HG02571 (cell line): Measurements from ENCODE around the gene ZNF592.

Experiments used
- ATAC-seq: cut with Tn5 transposase; IDR thresholded peaks from one replicate; pipeline ENCODE4 v1.9.1; 2021; ENCODE audit warnings: mild to moderate bottlenecking, moderate library complexity; ENCODE audit not compliant: unreplicated experiment

Gene ZNF592

DNA sequence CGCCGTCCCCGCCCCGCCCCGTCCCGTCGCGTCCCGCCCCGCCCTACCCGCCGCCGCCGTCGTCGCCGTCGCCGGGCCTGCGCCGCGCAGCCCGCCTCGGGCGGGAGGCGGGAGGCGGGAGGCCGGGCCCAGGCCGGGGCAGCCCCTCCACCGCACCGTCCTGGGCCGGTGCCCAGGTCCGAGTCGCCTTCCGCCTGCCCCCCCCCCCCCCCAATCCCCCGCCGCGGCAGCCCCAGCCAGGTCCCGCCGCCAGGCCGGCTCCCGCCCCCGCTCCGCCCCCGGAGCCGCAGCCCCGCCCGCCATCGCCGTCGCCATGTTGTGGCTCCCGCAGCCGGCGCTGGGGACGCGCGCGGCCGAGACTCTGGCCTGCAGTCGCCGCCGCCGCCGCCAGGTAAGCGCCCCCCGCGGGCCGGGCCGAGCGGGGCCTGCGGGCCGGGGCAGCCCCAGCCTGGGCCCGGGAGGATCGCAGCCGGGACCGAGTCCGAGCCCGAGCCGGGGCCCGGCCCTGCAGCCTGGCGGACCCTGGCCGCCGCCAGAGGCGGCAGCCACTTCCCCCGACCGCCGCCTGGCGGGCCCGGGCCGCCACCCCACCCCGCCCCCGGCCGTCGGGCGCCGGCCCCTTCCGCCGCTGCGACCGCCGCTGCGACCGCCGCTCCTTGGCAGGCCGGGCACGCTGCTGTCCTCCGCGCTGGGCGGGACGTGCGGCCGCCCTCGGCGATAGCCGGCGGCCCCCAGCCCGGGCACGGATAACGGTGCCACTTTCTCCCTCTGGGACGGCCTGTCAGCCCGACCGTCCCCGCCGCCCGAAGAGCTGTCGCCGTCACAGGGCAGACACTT, at the start of gene ZNF592:
Gene ZNF592, plus strand, starts transcription at position 319 of the 837 bp plus-strand sequence. CDS start 34,084 bp downstream, outside the sequence.
- peak; percentile 47 for ATAC-seq

DNA sequence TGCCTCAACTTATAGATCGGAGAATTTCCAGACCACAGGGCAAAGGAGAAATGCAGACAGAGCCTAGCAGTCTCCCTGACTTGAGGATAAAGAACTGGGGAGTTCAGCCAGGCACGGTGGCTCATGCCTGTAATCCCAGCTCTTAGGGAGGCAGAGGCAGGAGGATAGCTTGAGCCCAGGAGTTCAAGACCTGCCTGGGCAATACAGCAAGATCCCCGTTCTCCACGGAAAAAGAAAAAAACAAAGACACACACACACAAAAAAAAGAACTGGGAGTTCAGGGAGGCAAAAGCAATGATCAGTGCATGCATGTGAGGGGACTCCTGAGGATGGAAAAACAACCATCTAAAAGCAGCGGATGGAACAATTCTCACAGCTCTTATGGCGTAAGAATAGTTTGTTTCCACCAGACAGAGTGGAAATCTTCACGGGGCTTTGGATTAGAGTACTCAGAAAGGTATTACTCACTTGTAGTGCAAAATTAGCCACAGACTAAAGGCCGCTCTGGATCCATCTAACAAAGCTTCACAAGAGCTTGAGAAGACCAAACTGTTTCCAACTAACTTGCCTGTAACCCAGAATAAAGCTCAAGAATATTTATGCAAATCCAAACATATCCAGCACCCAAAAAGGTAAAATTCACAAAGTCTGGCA, 48.7 kb upstream of the ZNF592 start:
- ATAC-seq, result no peak

- no peak for ATAC-seq
Measured at GRCh38 chr15:84702961-84703482, 45.4 kb upstream of the ZNF592 start.

DNA sequence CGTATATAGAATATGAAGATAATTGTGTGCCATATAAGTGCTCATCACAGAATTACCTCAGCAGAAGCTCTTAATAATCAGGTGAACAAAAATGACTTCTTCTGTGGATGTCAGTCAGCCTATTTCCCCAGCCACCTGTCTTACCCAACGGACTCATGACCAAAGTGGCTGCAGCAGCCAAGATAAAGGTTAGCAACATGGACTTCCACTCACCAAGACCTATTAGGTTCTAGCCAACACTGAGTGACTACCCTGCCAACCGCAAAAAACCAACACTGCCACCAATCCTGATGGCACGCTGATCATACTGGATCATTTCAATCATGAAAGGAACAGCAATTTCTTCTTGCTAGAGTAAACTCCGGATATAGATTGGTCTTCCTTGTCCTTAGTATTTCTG, 44.6 kb upstream of the ZNF592 start:
- ATAC-seq, result no peak

DNA sequence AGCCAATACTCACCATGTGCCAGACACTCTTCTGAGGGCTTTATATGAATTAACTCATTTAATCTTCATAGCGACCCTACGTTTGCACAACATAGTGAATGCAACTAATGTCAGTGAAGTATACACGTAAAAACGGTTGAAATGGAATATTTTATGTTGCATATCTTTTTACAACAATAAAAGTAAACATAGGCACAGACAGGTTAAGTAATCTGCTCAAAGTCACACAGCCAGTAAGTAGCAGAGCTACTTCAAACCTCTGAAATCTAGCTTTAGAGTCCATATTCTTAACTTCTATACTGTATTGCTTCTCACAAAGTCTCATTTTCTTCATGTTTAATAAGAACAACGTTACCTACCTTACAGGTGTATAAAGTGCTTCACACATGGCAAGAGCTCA, 34.0 kb upstream of the ZNF592 start:
- no peak for ATAC-seq

GRCh38 chr15:84714821-84715220, 33.6 kb upstream of the ZNF592 start:
- ATAC-seq, result no peak

GRCh38 chr15:84715441-84716035, 32.9 kb upstream of the ZNF592 start:
- ATAC-seq, result peak; percentile 1

DNA sequence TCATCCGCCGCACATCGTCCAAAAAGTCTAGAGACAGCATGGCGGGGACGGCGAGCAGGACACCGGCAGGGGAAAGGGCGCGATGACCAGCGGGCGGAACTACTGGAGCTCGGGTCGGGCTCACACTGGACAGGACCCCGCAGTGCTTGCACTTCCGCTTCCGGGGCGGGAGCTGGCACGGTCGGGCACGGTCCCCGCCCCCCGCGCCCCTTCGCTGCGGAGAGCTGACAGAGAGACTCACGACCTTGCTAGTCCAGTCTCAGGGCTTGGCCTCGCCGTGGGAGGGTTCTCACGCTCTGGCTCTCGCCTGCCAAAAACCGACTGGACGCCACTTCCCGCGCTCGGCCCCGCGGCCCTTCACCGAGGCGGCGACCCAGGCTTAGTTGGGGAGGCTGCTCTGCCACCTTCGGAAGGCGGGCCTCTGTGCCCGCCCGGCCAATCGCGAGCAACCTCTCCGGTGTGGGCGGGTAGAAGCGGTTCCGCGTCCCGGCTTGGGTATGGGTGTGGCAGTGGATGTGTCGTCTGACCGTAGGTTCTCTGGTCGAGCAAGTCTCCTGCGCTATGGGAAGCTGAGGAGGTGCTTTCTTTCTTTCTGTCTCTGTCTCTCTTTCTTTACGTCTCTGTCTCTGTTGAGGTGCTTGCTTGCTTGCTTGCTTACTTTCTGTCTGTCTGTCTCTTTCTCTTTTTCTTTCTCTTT, 32.2 kb upstream of the ZNF592 start, which contains the start of gene SEC11A:
Gene SEC11A, minus strand, starts transcription at position 104 of the 697 bp plus-strand sequence. Its CDS starts 64 bp downstream, at position 40.
- peak; percentile 94 for ATAC-seq

GRCh38 chr15:84721371-84721770, 27.0 kb upstream of the ZNF592 start:
- ATAC-seq, result no peak

GRCh38 chr15:84722628-84723027, 25.8 kb upstream of the ZNF592 start:
- no peak for ATAC-seq

DNA sequence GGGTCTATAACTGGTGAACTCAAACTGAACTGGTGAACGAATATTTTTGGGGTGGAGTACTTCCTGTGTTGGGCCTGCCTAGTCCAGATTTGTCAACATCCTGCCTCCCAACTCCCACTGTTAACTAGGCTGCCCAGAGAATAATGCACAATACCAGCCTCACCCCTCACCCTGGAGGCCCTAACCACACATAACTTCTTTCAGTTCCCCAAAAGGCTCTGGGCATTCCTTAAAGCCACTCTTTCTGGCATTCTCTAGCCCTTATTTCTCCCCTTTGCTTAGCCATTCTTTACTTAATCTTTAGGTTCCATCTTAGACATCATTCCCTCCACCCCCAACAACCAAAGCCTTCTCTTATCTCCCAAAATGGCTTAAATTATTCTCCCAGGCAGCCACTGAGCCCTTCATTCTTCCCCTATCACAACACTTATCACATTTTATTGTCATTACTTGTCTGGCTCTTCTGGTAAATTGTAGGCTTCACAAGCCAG, 23.3 kb upstream of the ZNF592 start:
- ATAC-seq, result no peak

- ATAC-seq, result no peak
Measured at GRCh38 chr15:84727429-84727828, 21.0 kb upstream of the ZNF592 start.

- ATAC-seq, result no peak
Measured at GRCh38 chr15:84731774-84732173, 16.6 kb upstream of the ZNF592 start.

GRCh38 chr15:84734794-84735479, 13.5 kb upstream of the ZNF592 start:
- peak; percentile 60 for ATAC-seq

GRCh38 chr15:84735480-84736061, 12.8 kb upstream of the ZNF592 start:
- ATAC-seq, result peak; percentile 35

GRCh38 chr15:84736375-84736774, 12.0 kb upstream of the ZNF592 start:
- no peak for ATAC-seq

DNA sequence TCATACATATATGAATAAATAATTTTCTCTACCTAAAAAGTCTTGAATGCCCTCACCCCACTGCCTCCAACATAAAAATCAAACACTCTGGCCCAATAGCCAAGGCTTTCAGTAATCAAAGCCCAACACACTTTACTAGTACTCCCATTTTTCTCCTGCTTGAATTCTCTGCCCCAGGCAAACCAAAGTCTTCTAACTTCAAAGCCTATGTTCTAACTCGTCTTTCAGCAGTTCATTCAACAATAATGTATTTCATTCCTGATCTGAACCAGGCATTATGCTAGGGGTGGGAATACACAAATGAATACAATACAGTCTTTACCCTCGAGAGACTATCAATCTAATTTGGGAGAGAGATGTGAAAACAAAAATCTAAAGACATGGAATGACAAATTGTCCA, 11.4 kb upstream of the ZNF592 start:
- no peak for ATAC-seq

DNA sequence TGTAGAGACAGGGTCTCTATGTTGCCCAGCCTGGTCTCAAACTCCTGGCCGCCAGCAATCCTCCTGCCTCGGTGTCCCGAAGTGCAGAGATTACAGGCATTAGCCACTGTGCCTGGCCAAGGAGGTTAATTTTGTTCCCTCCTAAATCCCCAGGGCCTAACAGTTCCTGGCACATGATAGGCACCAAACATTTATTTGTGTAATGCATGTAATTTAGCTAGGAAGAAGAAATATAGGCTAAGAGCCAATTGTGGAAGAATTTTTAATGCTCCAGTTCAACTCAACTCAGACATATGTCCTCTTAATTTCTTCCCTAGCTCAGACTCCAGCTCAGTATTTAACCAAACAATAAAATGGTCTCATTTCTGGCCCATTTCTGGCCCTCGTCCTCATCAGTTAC, 7.7 kb upstream of the ZNF592 start:
- ATAC-seq, result no peak

DNA sequence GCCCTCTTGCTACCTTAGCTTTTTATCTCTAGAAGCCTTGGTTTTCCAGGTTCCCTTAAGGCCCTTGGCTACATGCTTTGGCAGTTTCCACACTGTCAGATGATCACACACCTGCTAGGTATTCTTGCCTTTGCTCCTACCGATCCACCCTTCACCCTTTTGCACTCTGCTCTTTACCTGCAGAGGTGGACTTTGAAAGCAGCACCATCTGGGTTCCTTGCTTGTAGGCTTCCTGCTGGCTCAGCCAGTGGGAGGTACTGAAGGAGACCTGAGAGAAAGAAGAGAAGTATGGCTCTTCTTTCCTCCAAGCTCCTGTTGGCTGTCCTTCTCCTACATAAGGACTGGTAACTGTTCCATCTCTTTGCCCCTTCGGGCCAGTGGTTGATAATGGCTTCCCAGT, 7.3 kb upstream of the ZNF592 start:
- no peak for ATAC-seq
